NB4 (cell line): Measurements from ENCODE around the gene ARMC12.

Experiments used
- TF ChIP-seq, protein P1 (sequence below): IDR thresholded peaks from one replicate; pipeline ENCODE4 v1.5.1; 2012; ENCODE audit warnings: low read depth, low read length
- TF ChIP-seq, protein P2 (sequence below): IDR thresholded peaks from 2 replicates; pipeline ENCODE4 v1.6.1; 2011; ENCODE audit warnings: low read depth, low read length

DNA sequence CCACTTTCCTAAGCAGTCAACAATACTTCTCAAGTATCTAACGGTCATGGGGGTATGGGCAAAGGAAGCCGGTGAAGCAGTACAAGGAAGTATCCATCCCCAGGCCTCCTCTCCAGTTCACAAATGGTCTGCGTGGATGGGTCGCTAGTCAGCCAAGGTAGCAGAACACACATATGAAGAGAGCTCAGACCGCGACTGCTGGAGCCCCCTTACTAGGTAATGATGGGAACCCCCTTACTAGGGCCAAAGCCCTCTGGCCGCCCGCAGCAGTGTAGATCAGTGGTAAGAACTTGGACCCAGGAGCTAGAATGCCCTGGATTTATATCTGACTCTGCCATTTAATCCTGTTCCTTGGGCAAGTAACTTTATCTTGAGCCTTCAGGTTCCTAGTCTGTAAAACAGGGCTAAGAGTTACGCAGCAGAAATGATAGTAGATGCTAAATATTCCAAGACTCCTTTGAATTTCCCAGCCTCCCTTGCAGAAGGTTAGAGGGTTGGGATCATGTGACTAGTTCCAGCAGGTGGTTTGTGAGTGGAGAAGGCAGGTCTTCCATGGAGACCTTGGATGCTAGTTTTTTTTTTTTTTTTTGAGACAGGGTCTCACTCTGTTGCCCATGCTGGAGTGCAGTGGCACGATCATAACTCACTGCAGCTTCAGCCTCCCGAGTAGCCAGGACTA lies 37.4 kb downstream of the ARMC12 start:
- TF ChIP-seq, protein P1, sequence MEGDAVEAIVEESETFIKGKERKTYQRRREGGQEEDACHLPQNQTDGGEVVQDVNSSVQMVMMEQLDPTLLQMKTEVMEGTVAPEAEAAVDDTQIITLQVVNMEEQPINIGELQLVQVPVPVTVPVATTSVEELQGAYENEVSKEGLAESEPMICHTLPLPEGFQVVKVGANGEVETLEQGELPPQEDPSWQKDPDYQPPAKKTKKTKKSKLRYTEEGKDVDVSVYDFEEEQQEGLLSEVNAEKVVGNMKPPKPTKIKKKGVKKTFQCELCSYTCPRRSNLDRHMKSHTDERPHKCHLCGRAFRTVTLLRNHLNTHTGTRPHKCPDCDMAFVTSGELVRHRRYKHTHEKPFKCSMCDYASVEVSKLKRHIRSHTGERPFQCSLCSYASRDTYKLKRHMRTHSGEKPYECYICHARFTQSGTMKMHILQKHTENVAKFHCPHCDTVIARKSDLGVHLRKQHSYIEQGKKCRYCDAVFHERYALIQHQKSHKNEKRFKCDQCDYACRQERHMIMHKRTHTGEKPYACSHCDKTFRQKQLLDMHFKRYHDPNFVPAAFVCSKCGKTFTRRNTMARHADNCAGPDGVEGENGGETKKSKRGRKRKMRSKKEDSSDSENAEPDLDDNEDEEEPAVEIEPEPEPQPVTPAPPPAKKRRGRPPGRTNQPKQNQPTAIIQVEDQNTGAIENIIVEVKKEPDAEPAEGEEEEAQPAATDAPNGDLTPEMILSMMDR = no peak
- TF ChIP-seq, protein P2, sequence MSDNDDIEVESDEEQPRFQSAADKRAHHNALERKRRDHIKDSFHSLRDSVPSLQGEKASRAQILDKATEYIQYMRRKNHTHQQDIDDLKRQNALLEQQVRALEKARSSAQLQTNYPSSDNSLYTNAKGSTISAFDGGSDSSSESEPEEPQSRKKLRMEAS = no peak
